Measurements from ENCODE around the gene CD163L1.

CD163L1 gene

DNA sequence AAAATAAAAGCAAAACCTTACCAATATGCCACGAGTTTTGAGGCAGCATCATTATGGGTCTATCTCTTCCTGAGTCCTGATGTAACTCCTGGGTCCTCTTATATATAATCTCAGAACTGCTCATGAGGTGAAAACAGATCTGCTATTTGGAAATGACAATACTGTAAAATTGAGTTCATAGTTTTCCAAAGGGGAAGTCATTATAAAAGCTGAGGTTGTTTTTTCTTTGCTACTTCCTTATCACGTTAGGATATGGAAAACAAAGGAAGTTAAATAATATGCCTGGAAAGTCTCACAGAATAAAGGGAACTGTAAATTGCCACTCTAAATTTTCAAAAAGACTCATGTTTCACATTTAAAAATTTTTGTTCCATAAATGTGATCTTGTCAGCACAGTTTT is at the start of gene CD163L1:
Gene CD163L1, minus strand, starts transcription at position 78 of the 400 bp plus-strand sequence. Its CDS starts 26 bp downstream, at position 52.
- Mint-ChIP-seq H3K27ac (no peak within 1 kb of the TSS), H3K9me3 (no peaks in the 10 kb centered on the region), H3K4me1 (ENCODE audit: low read depth) (peaks cover 6% of the 10 kb centered on the region), H3K4me3 (no peak within 1 kb of the TSS), H3K36me3 (ENCODE audit: low read depth) (peaks cover 3% of the 10 kb centered on the region), H3K27me3 (peaks cover 30% of the 10 kb centered on the region)
- no peak for DNase-seq

DNA sequence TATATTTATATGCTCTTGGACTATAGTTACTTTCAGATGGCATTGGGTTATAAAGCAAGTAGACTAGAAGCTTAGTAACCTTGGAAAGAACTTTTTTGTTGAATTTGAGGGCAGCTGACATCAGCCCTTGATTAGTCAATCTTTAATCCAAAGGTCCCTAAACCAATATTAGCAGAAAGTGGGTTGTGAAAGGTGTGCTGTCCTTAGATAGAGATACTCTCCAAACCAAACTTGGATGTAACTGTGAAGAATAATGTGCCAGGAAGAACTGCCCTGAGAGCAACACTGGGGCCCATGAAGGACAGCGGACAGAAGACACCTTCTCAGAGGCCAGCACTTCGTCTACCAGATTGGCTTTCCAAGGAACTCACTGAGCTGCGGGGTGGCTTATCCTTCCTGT is 49.1 kb upstream of the CD163L1 start:
- Mint-ChIP-seq H3K9me3 (no peaks in the 10 kb centered on the region), H3K36me3 (ENCODE audit: low read depth) (no peaks in the 10 kb centered on the region), H3K27ac (no peak overlapping the region), H3K4me1 (ENCODE audit: low read depth) (no peaks in the 10 kb centered on the region), H3K27me3 (peaks cover 30% of the 10 kb centered on the region), H3K4me3 (no peak overlapping the region)
- DNase-seq = no peak

DNA sequence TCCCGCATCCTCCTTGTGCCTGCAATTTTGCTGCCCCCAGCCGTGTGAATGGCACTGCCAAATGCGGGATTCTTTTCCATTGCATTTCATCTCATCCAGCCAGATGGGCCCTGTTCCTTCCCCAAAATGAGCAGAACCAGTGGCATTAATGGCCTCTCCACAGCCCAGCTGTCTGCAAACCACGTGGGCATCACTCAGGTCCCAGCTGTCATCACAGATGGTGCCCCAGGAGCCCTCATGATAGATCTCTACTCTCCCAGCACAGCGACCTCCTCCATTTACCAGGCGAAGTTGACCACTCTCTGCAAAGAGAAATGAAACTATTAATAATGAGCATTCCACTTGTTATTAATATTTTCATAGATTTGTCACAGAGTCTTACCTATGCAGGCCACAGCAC is 42.6 kb upstream of the CD163L1 start:
- Mint-ChIP-seq H3K4me3 (no peak overlapping the region), H3K36me3 (ENCODE audit: low read depth) (no peaks in the 10 kb centered on the region), H3K4me1 (ENCODE audit: low read depth) (no peaks in the 10 kb centered on the region), H3K27ac (no peak overlapping the region), H3K9me3 (no peaks in the 10 kb centered on the region), H3K27me3 (peaks cover 11% of the 10 kb centered on the region)
- DNase-seq = no peak

DNA sequence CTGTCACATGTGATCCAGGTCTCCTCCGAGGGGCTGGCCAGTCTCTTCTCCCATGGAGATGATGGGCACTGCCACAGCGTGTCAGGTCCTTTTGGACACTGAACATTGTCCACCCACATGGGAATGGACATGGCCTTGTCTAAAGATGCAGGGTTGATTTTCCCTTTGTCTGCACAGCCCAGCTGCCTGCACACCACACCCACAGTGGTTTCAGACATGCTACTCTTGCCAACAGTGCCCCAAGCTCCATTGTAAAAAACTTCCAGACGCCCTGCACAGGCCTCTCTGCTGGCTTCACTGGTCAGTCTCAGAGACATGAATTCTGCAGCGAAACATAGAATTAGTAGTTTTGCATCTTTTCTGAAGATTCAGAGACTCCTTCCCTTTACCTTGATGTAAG is 41.1 kb upstream of the CD163L1 start:
- H3K36me3 Mint-ChIP-seq (ENCODE audit: low read depth) = no peaks in the 10 kb centered on the region
- H3K27ac Mint-ChIP-seq = no peak overlapping the region
- peaks cover 8% of the 10 kb centered on the region for H3K27me3 Mint-ChIP-seq
- DNase-seq = no peak
- H3K4me1 Mint-ChIP-seq (ENCODE audit: low read depth) = no peaks in the 10 kb centered on the region
- H3K4me3 Mint-ChIP-seq = no peak overlapping the region
- H3K9me3 Mint-ChIP-seq = no peaks in the 10 kb centered on the region

DNA sequence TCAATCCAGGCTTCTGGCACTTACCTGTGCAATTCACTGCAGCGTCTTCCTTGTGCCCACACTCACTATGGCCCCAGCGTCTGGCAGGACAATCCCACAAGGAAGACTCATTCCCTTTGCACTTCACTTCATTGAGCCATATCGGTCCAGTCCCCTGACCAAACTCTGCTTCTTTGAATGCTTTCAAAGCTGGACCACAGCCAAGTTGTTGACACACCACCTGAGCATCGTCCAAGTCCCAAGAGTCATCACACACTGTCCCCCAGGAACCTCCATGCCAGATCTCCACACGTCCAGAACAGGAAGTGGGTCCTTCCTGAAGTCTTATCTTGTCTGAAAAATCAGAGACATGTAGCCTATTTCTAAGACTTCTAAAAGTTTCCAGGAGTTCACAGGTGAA is 39.4 kb upstream of the CD163L1 start:
- Mint-ChIP-seq H3K36me3 (ENCODE audit: low read depth) (no peaks in the 10 kb centered on the region), H3K4me1 (ENCODE audit: low read depth) (no peaks in the 10 kb centered on the region), H3K27me3 (peaks cover 8% of the 10 kb centered on the region), H3K4me3 (no peak overlapping the region), H3K9me3 (no peaks in the 10 kb centered on the region), H3K27ac (no peak overlapping the region)
- no peak for DNase-seq

DNA sequence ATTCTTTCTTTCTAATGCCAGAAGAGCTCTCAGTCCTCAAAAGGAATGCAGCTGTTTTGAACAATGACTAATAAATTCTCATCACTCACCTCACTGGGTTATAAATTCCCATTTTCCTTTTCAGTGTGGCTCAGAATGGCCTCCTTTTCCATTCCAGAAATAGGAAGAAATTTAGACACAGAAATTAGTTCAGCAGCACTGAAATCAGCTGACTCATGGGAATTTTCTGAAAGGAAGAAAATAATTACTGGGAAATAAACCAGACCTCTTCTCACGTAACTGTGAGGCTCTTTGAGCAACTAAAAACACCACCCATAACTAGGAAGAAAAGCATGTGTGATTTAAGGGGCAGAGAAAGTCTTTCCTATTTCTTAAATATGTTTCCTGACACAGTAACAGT is 35.8 kb upstream of the CD163L1 start:
- Mint-ChIP-seq H3K9me3 (peaks cover 2% of the 10 kb centered on the region), H3K36me3 (ENCODE audit: low read depth) (no peaks in the 10 kb centered on the region), H3K27me3 (peaks cover 6% of the 10 kb centered on the region), H3K27ac (no peak overlapping the region), H3K4me3 (no peak overlapping the region), H3K4me1 (ENCODE audit: low read depth) (no peaks in the 10 kb centered on the region)
- DNase-seq = no peak

DNA sequence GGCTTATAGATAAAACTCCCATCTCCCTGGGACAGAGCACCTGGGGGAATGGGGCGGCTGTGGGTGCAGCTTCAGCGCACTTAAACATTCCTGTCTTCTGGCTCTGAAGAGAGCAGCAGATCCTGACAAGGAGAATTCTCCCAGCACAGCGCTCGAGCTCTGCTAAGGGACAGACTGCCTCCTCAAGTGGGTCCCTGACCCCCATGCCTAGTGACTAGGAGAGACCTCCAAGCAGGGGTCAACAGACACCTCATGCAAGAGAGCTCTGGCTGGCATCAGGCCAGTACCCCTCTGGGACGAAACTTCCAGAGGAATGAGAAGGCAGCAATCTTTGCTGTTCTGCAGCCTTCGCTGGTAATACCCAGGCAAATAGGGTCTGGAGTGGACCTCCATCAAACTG is 28.1 kb upstream of the CD163L1 start:
- no peaks in the 10 kb centered on the region for H3K36me3 Mint-ChIP-seq (ENCODE audit: low read depth)
- H3K4me3 Mint-ChIP-seq = no peak overlapping the region
- H3K9me3 Mint-ChIP-seq = peaks cover 5% of the 10 kb centered on the region
- no peaks in the 10 kb centered on the region for H3K4me1 Mint-ChIP-seq (ENCODE audit: low read depth)
- no peak overlapping the region for H3K27ac Mint-ChIP-seq
- no peak for DNase-seq
- peaks cover 6% of the 10 kb centered on the region for H3K27me3 Mint-ChIP-seq

DNA sequence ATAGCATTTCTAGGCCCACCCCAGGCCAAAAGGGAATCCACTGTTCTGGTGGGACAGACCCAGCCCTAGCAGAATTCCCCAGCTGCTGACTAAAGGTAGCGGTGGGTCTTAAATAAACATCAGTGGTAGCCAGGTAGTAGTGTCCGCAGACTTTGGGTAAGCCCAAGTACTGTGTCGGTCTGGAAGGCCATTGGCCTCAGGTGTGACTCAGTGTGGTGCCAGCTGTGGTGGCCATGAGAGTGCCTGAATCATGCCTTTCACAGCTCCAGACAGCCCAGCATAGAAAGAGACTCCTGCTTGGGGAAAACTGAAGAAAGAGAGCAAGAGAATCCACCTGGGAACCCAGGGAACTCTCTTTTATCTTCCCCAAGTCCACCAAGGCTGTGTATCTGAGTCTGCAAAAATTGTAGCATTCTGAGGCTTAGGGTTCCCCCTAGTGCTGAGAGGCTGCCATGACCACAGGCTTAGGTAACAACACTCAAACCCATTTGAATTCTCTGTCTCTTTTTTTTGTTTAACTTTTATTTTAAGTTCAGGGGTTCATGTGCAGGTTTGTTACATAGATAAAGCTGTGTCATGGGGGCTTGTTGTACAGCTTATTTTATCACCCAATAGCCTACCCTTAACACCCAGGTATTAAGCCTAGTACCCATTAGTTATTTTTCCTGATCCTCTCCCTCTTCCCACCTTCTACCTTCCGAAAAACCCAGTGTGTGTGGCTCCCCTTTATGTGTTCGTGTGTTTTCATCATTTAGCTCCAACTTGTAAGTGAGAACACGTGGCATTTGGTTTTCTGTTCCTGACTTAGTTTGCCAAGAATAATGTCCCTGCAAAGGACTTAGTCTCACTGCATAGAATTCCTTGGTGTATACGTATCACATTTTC is 16.7 kb upstream of the CD163L1 start:
- H3K4me3 Mint-ChIP-seq = no peak overlapping the region
- no peak overlapping the region for H3K27ac Mint-ChIP-seq
- peak; percentile 67 for DNase-seq
- no peaks in the 10 kb centered on the region for H3K36me3 Mint-ChIP-seq (ENCODE audit: low read depth)
- H3K4me1 Mint-ChIP-seq (ENCODE audit: low read depth) = no peaks in the 10 kb centered on the region
- no peaks in the 10 kb centered on the region for H3K9me3 Mint-ChIP-seq
- peaks cover 5% of the 10 kb centered on the region for H3K27me3 Mint-ChIP-seq

DNA sequence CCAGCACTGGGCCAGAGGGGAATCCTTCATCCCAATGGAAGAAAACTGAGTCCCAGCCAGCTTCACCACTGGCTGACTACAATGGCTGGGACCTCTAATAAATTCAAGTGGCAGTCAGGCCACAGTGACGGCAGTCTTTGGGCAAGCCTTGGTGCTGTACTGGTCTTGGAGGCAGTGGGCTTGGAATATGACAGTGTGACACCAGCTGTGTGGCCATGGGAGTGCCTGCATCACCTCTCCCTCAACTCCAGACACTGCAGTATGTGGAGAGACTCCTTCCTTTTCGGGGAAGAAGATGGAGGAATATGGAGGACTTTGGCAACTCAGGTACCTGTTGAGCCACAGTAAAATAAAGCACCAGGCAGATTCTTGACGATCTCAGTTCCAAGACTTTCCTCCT is 16.0 kb upstream of the CD163L1 start:
- H3K4me3 Mint-ChIP-seq = no peak overlapping the region
- no peaks in the 10 kb centered on the region for H3K36me3 Mint-ChIP-seq (ENCODE audit: low read depth)
- no peak for DNase-seq
- H3K27ac Mint-ChIP-seq = no peak overlapping the region
- H3K4me1 Mint-ChIP-seq (ENCODE audit: low read depth) = no peaks in the 10 kb centered on the region
- no peaks in the 10 kb centered on the region for H3K9me3 Mint-ChIP-seq
- no peaks in the 10 kb centered on the region for H3K27me3 Mint-ChIP-seq

DNA sequence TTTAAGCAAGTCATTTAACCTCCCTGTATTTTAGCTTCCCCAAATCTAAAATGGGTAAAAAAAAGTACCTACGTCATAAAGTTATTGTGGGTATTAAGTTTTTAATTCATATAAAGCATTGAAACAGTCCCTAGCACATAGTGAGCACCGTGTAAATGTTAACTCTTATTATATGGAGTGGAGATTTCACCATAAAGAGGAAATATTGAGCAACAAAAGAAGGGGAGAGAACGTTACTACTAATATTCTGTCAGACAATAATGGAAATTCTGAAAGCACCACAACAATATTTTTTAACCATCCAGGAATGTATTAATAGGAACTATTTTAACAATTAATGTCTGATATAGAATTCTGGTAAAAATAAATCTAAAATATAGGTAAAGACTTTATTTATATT is 7.8 kb upstream of the CD163L1 start:
- no peak for DNase-seq
- no peaks in the 10 kb centered on the region for H3K36me3 Mint-ChIP-seq (ENCODE audit: low read depth)
- peaks cover 5% of the 10 kb centered on the region for H3K27me3 Mint-ChIP-seq
- H3K4me1 Mint-ChIP-seq (ENCODE audit: low read depth) = no peaks in the 10 kb centered on the region
- no peaks in the 10 kb centered on the region for H3K9me3 Mint-ChIP-seq
- no peak overlapping the region for H3K27ac Mint-ChIP-seq
- no peak overlapping the region for H3K4me3 Mint-ChIP-seq

DNA sequence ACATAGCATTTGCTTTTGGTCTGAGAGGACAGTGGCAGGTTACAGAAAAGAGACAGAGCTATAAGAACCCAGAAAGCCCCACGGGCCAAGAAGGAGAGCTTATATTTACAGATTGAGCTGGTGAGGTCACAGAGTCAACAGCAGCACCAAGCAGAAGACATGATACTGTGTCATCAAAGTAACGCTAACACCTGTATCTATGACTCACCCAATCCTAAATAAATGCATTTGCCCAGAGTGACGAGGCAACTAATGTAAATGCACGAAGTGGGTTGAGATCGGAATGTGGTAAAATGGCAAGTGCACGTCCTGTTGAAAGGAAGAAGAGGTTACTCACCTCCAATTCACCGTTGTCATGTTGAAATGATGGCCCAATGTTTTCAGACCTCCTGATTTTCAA is 6.7 kb upstream of the CD163L1 start:
- DNase-seq = no peak
- Mint-ChIP-seq H3K36me3 (ENCODE audit: low read depth) (no peaks in the 10 kb centered on the region), H3K27ac (no peak overlapping the region), H3K4me1 (ENCODE audit: low read depth) (no peaks in the 10 kb centered on the region), H3K27me3 (peaks cover 5% of the 10 kb centered on the region), H3K9me3 (no peaks in the 10 kb centered on the region), H3K4me3 (no peak overlapping the region)

DNA sequence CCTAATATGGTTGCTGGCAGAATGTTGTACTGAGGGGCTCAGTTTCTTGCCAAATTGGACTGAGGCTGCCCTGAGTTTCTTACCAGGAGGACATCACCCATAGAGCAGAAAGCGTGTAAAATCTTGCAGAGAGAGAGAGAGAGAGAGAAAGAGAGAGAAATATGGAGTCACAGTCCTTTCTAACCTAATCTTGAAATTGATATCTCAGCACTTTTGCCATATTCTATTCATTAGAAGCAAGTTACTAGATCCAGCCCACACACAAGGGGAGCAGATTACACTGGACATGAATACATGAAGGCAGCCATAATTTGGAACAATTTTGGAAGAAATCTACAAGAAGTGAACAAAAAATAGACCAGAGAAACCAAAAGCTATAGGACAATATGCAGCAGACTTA is 4.1 kb upstream of the CD163L1 start:
- DNase-seq = no peak
- peaks cover 9% of the 10 kb centered on the region for H3K27me3 Mint-ChIP-seq
- H3K27ac Mint-ChIP-seq = no peak overlapping the region
- H3K4me3 Mint-ChIP-seq = no peak overlapping the region
- H3K36me3 Mint-ChIP-seq (ENCODE audit: low read depth) = no peaks in the 10 kb centered on the region
- H3K4me1 Mint-ChIP-seq (ENCODE audit: low read depth) = no peaks in the 10 kb centered on the region
- no peaks in the 10 kb centered on the region for H3K9me3 Mint-ChIP-seq

DNA sequence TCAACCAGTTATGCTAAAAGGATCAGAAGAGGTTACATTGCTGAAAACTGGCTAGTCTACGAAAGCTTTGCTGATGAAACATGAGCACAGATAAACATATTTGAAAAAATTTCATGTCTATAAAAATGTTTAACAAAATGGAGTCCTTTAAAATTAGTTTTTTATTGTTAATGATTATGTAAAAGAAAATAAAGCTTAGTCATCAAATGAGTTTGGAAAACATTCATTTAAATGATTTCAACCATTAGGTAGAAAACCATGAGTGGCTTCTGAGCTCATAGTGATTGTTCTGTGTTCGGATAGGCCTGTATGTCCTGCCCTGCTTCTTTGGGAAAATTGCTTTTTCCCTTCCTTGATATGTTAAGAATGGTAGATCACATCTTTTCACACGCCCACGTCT is 584 bp upstream of the CD163L1 start:
- Mint-ChIP-seq H3K27me3 (peaks cover 26% of the 10 kb centered on the region), H3K4me3 (no peak overlapping the region), H3K9me3 (no peaks in the 10 kb centered on the region), H3K27ac (no peak overlapping the region), H3K4me1 (ENCODE audit: low read depth) (peaks cover 4% of the 10 kb centered on the region), H3K36me3 (ENCODE audit: low read depth) (peaks cover 3% of the 10 kb centered on the region)
- DNase-seq = no peak

DNA sequence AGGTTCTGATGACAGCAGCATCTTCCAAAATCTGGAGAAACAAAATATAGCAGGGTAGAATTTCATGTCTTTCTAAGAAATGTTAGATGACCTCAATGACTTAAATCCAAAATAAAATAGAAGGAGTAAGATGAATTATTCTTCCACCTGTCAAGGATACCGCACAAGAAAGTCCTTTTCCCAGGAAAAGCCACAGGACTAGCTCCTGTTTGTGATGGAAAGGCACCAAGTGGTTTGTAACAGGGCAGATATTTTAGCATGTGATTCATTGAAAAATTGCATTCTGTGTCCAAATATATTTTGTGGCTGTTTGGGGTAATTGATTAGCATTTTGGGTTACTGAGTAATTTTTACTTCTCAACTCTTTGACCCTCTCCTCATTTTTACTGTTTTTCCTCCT is 2.7 kb downstream of the CD163L1 start:
- DNase-seq = no peak
- Mint-ChIP-seq H3K27ac (no peak overlapping the region), H3K4me3 (no peak overlapping the region), H3K9me3 (no peaks in the 10 kb centered on the region), H3K36me3 (ENCODE audit: low read depth) (peaks cover 3% of the 10 kb centered on the region), H3K4me1 (ENCODE audit: low read depth) (peaks cover 6% of the 10 kb centered on the region), H3K27me3 (peaks cover 34% of the 10 kb centered on the region)

DNA sequence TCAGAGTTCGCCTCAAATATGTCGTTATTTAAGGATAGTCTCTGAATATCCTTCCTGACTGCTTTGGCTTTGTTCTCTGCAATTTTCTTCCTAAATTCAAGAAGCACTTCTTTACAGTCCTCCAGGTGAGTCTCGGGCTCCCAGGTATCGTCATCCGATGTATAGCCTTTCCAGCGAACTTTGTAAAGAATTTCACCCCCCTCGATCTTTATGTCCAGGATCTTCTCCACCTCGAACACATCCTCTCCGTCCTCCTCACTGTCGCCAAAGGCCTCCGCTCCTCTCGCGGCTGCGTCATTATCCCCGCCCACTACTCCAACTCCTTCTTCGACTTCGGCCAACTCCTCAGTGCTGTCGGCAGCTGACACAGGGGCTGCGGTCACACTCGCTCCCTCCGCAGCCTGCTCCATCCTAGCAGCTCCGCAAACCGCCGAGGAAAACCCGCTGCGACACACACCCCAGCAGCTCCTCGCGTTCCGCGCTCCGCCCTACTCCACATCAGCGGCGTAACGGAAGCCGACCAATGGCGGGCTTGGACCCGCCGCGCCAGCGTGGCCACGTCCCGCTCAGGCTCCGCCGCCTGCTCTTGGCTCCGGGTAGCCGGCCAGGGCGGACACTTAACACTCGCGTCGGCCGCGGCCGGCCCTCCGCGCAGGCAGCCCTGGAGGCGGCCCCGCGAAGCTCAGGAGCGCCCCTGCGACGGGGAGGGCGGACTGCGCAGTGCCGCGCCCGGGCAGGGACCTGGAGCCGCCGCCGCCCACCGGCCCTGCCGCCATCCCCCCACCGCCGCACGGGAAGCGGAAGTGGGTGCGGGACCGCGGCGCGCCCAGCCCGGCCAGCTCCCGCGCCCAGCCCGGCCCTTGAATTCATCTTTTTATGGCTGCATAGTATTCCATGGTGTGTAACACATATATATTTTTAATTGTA is 4.1 kb downstream of the CD163L1 start:
- Mint-ChIP-seq H3K9me3 (no peaks in the 10 kb centered on the region), H3K36me3 (ENCODE audit: low read depth) (peaks cover 3% of the 10 kb centered on the region), H3K4me1 (ENCODE audit: low read depth) (peaks cover 6% of the 10 kb centered on the region), H3K27me3 (peaks cover 34% of the 10 kb centered on the region), H3K4me3 (peak overlapping the region; percentile 72), H3K27ac (peak overlapping the region; percentile 41)
- DNase-seq = peak; percentile 76

All from activated T-cell treated with anti-CD3 and anti-CD28 coated beads, Interleukin-2, amount 50 U/mL, for 24 hours (primary cell).